Measurements from ENCODE around the gene ARL13B. TPM values are rescaled to one million over a fixed set of nuclear protein-coding genes. Genes with fewer than 3 reads are reported as not detected.

ARL13B gene
- total and polyA plus RNA-seq, 10 of the 15 experiments (the other 5 are each of a cell fraction or from before 2014, with no cell fraction given) = 3.0 to 10.4 (median 7.9) TPM

DNA sequence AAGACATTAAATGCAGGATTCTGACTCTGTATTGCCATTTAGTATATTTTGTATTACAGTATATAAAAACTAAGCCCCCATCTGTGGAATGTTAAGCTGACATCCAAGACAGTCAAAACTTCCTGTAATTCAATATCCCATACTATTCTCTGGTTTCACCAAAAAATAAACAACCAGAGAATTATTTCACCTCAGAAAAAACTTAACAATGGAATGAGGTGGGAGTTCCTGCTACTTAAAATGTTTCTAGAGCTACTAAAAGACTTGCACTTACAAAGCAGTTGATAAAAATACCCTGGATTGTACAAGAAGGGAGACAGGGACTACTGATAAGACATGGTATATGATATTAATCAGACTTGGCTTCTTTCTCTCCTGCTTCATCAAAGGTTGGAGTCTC, 8.3 kb downstream of the ARL13B start (continued):
- TF ChIP-seq, protein P1, sequence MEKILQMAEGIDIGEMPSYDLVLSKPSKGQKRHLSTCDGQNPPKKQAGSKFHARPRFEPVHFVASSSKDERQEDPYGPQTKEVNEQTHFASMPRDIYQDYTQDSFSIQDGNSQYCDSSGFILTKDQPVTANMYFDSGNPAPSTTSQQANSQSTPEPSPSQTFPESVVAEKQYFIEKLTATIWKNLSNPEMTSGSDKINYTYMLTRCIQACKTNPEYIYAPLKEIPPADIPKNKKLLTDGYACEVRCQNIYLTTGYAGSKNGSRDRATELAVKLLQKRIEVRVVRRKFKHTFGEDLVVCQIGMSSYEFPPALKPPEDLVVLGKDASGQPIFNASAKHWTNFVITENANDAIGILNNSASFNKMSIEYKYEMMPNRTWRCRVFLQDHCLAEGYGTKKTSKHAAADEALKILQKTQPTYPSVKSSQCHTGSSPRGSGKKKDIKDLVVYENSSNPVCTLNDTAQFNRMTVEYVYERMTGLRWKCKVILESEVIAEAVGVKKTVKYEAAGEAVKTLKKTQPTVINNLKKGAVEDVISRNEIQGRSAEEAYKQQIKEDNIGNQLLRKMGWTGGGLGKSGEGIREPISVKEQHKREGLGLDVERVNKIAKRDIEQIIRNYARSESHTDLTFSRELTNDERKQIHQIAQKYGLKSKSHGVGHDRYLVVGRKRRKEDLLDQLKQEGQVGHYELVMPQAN (conservative IDR thresholded peaks at IDR 0.05) = no peak
- TF ChIP-seq RCOR1 (conservative IDR thresholded peaks at IDR 0.05; ENCODE audit: low read depth, low read length) = no peak

- Histone ChIP-seq H4K20me1 (ENCODE audit: control insufficient read depth, insufficient read depth) (no peaks in the 10 kb centered on the region), H3K27me3 (replicated peaks in 1 of 2; ENCODE audit: control insufficient read depth in 2 of 2, insufficient read depth in 2 of 2, low read length in 1 of 2) (no peaks in the 10 kb centered on the region), H3K4me2 (ENCODE audit: control insufficient read depth, insufficient read depth) (no peak overlapping the region), H3K79me2 (ENCODE audit: control insufficient read depth, insufficient read depth, low read length) (no peaks in the 10 kb centered on the region), H3K4me3 (no peak overlapping the region), H3K36me3 (ENCODE audit: control insufficient read depth in 2 of 2, insufficient read depth in 2 of 2, low read length in 1 of 2) (no peaks in the 10 kb centered on the region), H3K9me3 (replicated peaks; ENCODE audit: control insufficient read depth, insufficient read depth, low read length) (no peaks in the 10 kb centered on the region), H2AFZ (ENCODE audit: control insufficient read depth, low read depth, low read length) (no peak overlapping the region), H3K9ac (ENCODE audit: control insufficient read depth, insufficient read depth, low read length) (no peak overlapping the region), H3K4me1 (ENCODE audit: control insufficient read depth, insufficient read depth, low read length) (no peaks in the 10 kb centered on the region), H3K27ac (ENCODE audit: control insufficient read depth, insufficient read depth) (no peak overlapping the region)
- ChIA-PET SMC1A (ENCODE audit: uncharacterized antibody, unreplicated experiment) (interaction anchor here (0.8 to 1.4 kb wide), 4 partner anchors 9 to 40 kb away, joined by 3 to 5 read pairs (median 3); partner anchors contain the start of genes ARL13B and STX19), POLR2A (no interaction called here), CTCF (interaction anchor here (1.1 to 2.1 kb wide), 2 partner anchors 14 to 16 kb away, joined by 3 to 7 read pairs; no protein-coding TSS in a partner anchor), RAD21 (ENCODE audit: unreplicated experiment) (interaction anchor here (1.6 kb wide), 1 partner anchor 73 kb away, joined by 4 read pairs; the partner anchor contains the start of gene DHFR2)
- intact Hi-C loops (cut with micrococcal nuclease; ENCODE audit: unreplicated experiment) = no loop called here
- in situ Hi-C loops (cut with MboI) = no loop called here
- TF ChIP-seq FOXM1 (IDR thresholded peaks at IDR 0.05; ENCODE audit: low read depth, low read length) (no peak), SMARCA5 (IDR thresholded peaks at IDR 0.05) (no peak), YY1 (IDR thresholded peaks at IDR 0.05; ENCODE audit: low read depth, low read length) (no peak), MEF2B (IDR thresholded peaks at IDR 0.05; ENCODE audit: partially characterized antibody, poor library complexity, severe bottlenecking) (no peak), NBN (IDR thresholded peaks at IDR 0.05) (no peak), SIX5 (IDR thresholded peaks at IDR 0.05; ENCODE audit: low read depth, low read length, severe bottlenecking) (no peak), PAX8 (IDR thresholded peaks at IDR 0.05) (no peak), CBX3 (IDR thresholded peaks at IDR 0.05; ENCODE audit: borderline replicate concordance, low read depth) (no peak)
- TF ChIP-seq, protein P2, sequence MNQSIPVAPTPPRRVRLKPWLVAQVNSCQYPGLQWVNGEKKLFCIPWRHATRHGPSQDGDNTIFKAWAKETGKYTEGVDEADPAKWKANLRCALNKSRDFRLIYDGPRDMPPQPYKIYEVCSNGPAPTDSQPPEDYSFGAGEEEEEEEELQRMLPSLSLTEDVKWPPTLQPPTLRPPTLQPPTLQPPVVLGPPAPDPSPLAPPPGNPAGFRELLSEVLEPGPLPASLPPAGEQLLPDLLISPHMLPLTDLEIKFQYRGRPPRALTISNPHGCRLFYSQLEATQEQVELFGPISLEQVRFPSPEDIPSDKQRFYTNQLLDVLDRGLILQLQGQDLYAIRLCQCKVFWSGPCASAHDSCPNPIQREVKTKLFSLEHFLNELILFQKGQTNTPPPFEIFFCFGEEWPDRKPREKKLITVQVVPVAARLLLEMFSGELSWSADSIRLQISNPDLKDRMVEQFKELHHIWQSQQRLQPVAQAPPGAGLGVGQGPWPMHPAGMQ (IDR thresholded peaks at IDR 0.05; ENCODE audit: borderline replicate concordance) = no peak
- TF ChIP-seq, protein P3, sequence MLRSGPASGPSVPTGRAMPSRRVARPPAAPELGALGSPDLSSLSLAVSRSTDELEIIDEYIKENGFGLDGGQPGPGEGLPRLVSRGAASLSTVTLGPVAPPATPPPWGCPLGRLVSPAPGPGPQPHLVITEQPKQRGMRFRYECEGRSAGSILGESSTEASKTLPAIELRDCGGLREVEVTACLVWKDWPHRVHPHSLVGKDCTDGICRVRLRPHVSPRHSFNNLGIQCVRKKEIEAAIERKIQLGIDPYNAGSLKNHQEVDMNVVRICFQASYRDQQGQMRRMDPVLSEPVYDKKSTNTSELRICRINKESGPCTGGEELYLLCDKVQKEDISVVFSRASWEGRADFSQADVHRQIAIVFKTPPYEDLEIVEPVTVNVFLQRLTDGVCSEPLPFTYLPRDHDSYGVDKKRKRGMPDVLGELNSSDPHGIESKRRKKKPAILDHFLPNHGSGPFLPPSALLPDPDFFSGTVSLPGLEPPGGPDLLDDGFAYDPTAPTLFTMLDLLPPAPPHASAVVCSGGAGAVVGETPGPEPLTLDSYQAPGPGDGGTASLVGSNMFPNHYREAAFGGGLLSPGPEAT (IDR thresholded peaks at IDR 0.05; ENCODE audit: low read depth) = no peak
- TF ChIP-seq, protein P4, sequence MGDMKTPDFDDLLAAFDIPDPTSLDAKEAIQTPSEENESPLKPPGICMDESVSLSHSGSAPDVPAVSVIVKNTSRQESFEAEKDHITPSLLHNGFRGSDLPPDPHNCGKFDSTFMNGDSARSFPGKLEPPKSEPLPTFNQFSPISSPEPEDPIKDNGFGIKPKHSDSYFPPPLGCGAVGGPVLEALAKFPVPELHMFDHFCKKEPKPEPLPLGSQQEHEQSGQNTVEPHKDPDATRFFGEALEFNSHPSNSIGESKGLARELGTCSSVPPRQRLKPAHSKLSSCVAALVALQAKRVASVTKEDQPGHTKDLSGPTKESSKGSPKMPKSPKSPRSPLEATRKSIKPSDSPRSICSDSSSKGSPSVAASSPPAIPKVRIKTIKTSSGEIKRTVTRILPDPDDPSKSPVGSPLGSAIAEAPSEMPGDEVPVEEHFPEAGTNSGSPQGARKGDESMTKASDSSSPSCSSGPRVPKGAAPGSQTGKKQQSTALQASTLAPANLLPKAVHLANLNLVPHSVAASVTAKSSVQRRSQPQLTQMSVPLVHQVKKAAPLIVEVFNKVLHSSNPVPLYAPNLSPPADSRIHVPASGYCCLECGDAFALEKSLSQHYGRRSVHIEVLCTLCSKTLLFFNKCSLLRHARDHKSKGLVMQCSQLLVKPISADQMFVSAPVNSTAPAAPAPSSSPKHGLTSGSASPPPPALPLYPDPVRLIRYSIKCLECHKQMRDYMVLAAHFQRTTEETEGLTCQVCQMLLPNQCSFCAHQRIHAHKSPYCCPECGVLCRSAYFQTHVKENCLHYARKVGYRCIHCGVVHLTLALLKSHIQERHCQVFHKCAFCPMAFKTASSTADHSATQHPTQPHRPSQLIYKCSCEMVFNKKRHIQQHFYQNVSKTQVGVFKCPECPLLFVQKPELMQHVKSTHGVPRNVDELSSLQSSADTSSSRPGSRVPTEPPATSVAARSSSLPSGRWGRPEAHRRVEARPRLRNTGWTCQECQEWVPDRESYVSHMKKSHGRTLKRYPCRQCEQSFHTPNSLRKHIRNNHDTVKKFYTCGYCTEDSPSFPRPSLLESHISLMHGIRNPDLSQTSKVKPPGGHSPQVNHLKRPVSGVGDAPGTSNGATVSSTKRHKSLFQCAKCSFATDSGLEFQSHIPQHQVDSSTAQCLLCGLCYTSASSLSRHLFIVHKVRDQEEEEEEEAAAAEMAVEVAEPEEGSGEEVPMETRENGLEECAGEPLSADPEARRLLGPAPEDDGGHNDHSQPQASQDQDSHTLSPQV (IDR thresholded peaks at IDR 0.05) = no peak
- 97% methylated on average over 9 of the region's 9 CpGs for WGBS (ENCODE audit: insufficient coverage, insufficient replicate concordance, low lambda C conversion rate, missing lambda C conversion rate)
- ATAC-seq = no peak
- no peak for DNase-seq (ENCODE audit: low read depth, low spot score)
- BruUV-seq (replicated peaks) = no TSS peak
- FAIRE-seq = no peak
Measured at GRCh38 chr3:93988764-93989163, 8.8 kb downstream of the ARL13B start.
